Gastroesophageal sphincter (tissue), 3 donors: ENCODE results near the gene COX6B1.
"Not testable (repeated sequence)": the region's sequence is repeated elsewhere in the genome, so short reads cannot be mapped to it uniquely, and the experiment has no call there.

Source experiments
- CTCF ChIP-seq, 4 experiments: fragments of 200-600 bp in 2 of 4; fragments of 450-650 bp in 2 of 4; sonication (generic) in 1 of 4; IDR thresholded peaks; one replicate each; pipeline ENCODE4 v1.5.1; 2017 to 2019; ENCODE audit warnings: antibody characterized with exemption in 4 of 4, mild to moderate bottlenecking in 2 of 4, moderate library complexity in 2 of 4
- EP300 ChIP-seq: sonication (generic); formaldehyde crosslinking; IDR thresholded peaks from one replicate; pipeline ENCODE4 v1.6.1; 2017; ENCODE audit warnings: antibody characterized with exemption, mild to moderate bottlenecking
- POLR2A ChIP-seq, 2 donors: fragments of 450-650 bp; IDR thresholded peaks; one replicate each; pipeline ENCODE4 v1.6.1; 2017; ENCODE audit warnings: antibody characterized with exemption in 2 of 2, mild to moderate bottlenecking in 2 of 2, moderate library complexity in 1 of 2
- POLR2AphosphoS5 ChIP-seq: sonication (generic); formaldehyde crosslinking; IDR thresholded peaks from one replicate; pipeline ENCODE4 v1.6.1; 2017; ENCODE audit warnings: antibody characterized with exemption

- TF ChIP-seq EP300; CTCF (IDR thresholded peaks at IDR 0.05); POLR2AphosphoS5; POLR2A (IDR thresholded peaks at IDR 0.05): not testable (repeated sequence)
These were observed 43.0 kb downstream of the COX6B1 start for GRCh38 chr19:35691106-35691505.
